ENCODE measurements around the gene INTS12.

- no peak for TF ChIP-seq EZH2 (IDR thresholded peaks at IDR 0.05)
- TF ChIP-seq POLR2AphosphoS5 (IDR thresholded peaks at IDR 0.05; ENCODE audit: borderline replicate concordance, low read depth, low read length), result no peak
Observed at GRCh38 chr4:105707782-105708180, 708 bp downstream of the INTS12 start.
